ENCODE results near the gene CADPS. TPM values are rescaled to one million over a fixed set of nuclear protein-coding genes. Genes with fewer than 3 reads are reported as not detected.

CADPS gene
- total and polyA plus RNA-seq, 4 donors: 0.13 to 0.99 (median 0.75) TPM; not detected in 1

GRCh38 chr3:62708638-62709373 lies 166.4 kb downstream of the CADPS start:
- ATAC-seq (ENCODE audit: low FRiP score): no peak
- H3K27me3 ChIP-seq (ENCODE audit: control insufficient read depth in 1 of 2, insufficient read depth in 2 of 2, low read length in 1 of 2): no peaks in the 10 kb centered on the region
- 39 to 44% methylated on average over 5 of the region's 5 CpGs for WGBS, 2 donors
- intact Hi-C loops (cut with DNase I): no loop called here
- H3K27ac ChIP-seq (ENCODE audit: low read depth in 1 of 2, low read length in 2 of 2): no peak overlapping the region
- no peak overlapping the region for H3K4me3 ChIP-seq (ENCODE audit: low read length in 2 of 2)
- H3K4me1 ChIP-seq (ENCODE audit: control insufficient read depth in 1 of 2, insufficient read depth in 2 of 2, low read length in 2 of 2): peaks cover 0 to 3% of the 10 kb centered on the region in 2 donors
- H3K36me3 ChIP-seq (ENCODE audit: control insufficient read depth in 1 of 2, insufficient read depth in 2 of 2, low read length in 1 of 2): no peaks in the 10 kb centered on the region
- H3K9me3 ChIP-seq (ENCODE audit: control insufficient read depth, low read length): no peaks in the 10 kb centered on the region
- DNase-seq: no peak

DNA sequence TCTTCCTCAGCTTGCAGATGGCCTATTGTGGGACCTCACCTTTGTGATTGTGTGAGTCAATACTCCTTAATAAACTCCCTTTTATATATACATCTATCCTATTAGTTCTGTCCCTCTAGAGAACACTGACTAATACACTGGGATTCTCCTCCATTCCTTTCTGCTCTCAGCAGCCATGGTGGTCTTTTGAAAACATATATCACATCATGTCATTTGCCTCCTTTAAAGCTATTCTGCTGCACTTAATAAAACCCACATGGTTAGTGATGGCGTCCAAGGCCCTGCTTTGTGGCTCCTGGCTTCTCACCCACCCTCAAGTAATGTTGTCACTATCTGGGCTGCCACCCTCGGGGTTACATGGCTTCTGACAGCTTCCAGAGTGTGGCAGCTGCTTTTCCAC lies 169.5 kb downstream of the CADPS start:
- 52 to 54% methylated on average over 2 of the region's 2 CpGs for WGBS, 2 donors
- Histone ChIP-seq H3K4me3 (ENCODE audit: low read length in 2 of 2) (no peak overlapping the region), H3K27ac (ENCODE audit: low read depth in 1 of 2, low read length in 2 of 2) (no peak overlapping the region), H3K27me3 (ENCODE audit: control insufficient read depth in 1 of 2, insufficient read depth in 2 of 2, low read length in 1 of 2) (peaks cover 0 to 3% of the 10 kb centered on the region in 2 donors), H3K36me3 (ENCODE audit: control insufficient read depth in 1 of 2, insufficient read depth in 2 of 2, low read length in 1 of 2) (no peaks in the 10 kb centered on the region), H3K4me1 (ENCODE audit: control insufficient read depth in 1 of 2, insufficient read depth in 2 of 2, low read length in 2 of 2) (no peaks in the 10 kb centered on the region), H3K9me3 (ENCODE audit: control insufficient read depth, low read length) (no peaks in the 10 kb centered on the region)
- ATAC-seq (ENCODE audit: low FRiP score): no peak
- no peak for DNase-seq
- intact Hi-C loops (cut with DNase I): no loop called here

DNA sequence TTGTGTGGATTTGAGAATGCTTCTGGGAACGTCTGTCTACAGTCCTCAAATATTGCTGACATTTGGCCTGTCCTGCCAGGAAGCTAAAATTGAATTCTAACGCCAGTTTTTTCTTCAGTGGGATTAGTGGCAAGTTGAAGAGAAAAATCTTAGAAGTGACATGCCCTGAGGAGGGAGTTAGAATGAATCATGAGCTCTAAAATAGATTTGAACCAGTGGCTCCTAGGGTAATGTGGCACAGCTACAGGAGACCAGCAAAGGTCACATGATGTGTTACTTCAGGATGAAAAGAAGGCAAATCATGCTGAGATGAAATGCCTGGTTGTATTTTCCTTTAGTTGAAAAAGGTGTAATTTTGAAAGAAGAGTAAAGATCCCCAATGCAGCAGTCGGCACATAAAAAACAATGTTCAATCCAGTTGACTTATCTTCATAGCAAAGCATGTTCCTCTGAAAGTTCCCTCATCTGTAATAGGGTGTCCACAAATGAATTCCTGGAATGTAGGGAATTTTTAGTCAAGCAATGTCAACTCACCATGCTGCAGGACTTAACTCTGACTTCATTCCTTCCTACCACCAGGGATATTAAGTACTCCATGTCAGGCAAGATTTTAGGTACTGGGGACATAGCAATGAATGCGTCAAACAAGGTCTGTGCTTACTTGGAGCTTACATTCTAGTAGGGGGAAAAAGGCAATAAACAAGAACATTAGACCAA lies 171.6 kb downstream of the CADPS start:
- H3K27me3 ChIP-seq (ENCODE audit: control insufficient read depth in 1 of 2, insufficient read depth in 2 of 2, low read length in 1 of 2): peaks cover 0 to 3% of the 10 kb centered on the region in 2 donors
- DNase-seq (no peak), ATAC-seq (ENCODE audit: low FRiP score) (no peak)
- H3K9me3 ChIP-seq (ENCODE audit: control insufficient read depth, low read length): no peaks in the 10 kb centered on the region
- no peaks in the 10 kb centered on the region for H3K4me1 ChIP-seq (ENCODE audit: control insufficient read depth in 1 of 2, insufficient read depth in 2 of 2, low read length in 2 of 2)
- WGBS, 2 donors: 17 to 20% methylated on average over 4 of the region's 4 CpGs
- no peaks in the 10 kb centered on the region for H3K36me3 ChIP-seq (ENCODE audit: control insufficient read depth in 1 of 2, insufficient read depth in 2 of 2, low read length in 1 of 2)
- H3K4me3 ChIP-seq (ENCODE audit: low read length in 2 of 2): no peak overlapping the region
- no peak overlapping the region for H3K27ac ChIP-seq (ENCODE audit: low read depth in 1 of 2, low read length in 2 of 2)
- intact Hi-C loops (cut with DNase I): no loop called here

DNA sequence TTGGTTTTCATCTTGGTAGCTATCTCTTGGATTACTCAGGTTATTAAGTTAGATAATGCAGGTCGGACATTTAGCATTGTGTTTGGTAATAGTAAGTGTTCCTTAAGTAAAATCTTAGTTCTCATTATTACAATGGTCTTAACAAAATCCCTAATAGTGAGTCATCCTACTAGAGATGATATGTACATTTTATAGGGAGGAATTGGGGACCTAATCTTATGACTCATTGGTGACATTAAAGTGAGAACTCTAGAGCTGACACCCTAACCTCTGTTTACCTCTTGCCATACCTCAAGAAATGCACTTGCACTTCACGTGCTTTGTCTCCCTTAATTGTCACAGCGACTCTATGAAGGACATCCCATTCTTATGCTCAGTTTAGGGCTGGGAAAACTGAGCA lies 174.9 kb downstream of the CADPS start:
- WGBS, 2 donors: 88% methylated on average over 3 of the region's 3 CpGs
- DNase-seq (no peak), ATAC-seq (ENCODE audit: low FRiP score) (no peak)
- Histone ChIP-seq H3K36me3 (ENCODE audit: control insufficient read depth in 1 of 2, insufficient read depth in 2 of 2, low read length in 1 of 2) (no peaks in the 10 kb centered on the region), H3K4me1 (ENCODE audit: control insufficient read depth in 1 of 2, insufficient read depth in 2 of 2, low read length in 2 of 2) (no peaks in the 10 kb centered on the region), H3K4me3 (ENCODE audit: low read length in 2 of 2) (no peak overlapping the region), H3K27ac (ENCODE audit: low read depth in 1 of 2, low read length in 2 of 2) (no peak overlapping the region), H3K27me3 (ENCODE audit: control insufficient read depth in 1 of 2, insufficient read depth in 2 of 2, low read length in 1 of 2) (peaks cover 0 to 3% of the 10 kb centered on the region in 2 donors), H3K9me3 (ENCODE audit: control insufficient read depth, low read length) (no peaks in the 10 kb centered on the region)
- intact Hi-C loops (cut with DNase I): no loop called here

DNA sequence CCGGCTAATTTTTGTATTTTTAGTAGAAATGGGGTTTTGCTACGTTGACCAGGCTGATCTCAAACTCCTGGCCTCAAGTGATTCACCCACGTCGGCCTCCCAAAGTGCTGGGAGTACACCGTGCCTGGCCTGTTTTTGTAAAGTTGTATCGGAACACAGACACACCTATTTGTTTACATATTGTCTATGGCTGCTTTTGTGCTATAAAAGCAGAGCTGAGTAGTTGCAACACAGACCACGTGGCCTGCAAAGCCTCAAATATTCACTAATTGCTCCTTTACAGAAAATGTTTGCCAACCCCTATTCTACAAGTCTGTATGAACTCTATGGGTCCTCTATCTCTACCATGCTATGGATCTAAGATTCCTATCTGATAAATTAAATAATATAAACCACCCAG lies 175.5 kb downstream of the CADPS start:
- no peak overlapping the region for H3K4me3 ChIP-seq (ENCODE audit: low read length in 2 of 2)
- no peaks in the 10 kb centered on the region for H3K9me3 ChIP-seq (ENCODE audit: control insufficient read depth, low read length)
- intact Hi-C loops (cut with DNase I): no loop called here
- no peaks in the 10 kb centered on the region for H3K36me3 ChIP-seq (ENCODE audit: control insufficient read depth in 1 of 2, insufficient read depth in 2 of 2, low read length in 1 of 2)
- 78% methylated on average over 7 of the region's 7 CpGs for WGBS, 2 donors
- peaks cover 0 to 3% of the 10 kb centered on the region in 2 donors for H3K27me3 ChIP-seq (ENCODE audit: control insufficient read depth in 1 of 2, insufficient read depth in 2 of 2, low read length in 1 of 2)
- no peaks in the 10 kb centered on the region for H3K4me1 ChIP-seq (ENCODE audit: control insufficient read depth in 1 of 2, insufficient read depth in 2 of 2, low read length in 2 of 2)
- DNase-seq (no peak), ATAC-seq (ENCODE audit: low FRiP score) (no peak)
- no peak overlapping the region for H3K27ac ChIP-seq (ENCODE audit: low read depth in 1 of 2, low read length in 2 of 2)

DNA sequence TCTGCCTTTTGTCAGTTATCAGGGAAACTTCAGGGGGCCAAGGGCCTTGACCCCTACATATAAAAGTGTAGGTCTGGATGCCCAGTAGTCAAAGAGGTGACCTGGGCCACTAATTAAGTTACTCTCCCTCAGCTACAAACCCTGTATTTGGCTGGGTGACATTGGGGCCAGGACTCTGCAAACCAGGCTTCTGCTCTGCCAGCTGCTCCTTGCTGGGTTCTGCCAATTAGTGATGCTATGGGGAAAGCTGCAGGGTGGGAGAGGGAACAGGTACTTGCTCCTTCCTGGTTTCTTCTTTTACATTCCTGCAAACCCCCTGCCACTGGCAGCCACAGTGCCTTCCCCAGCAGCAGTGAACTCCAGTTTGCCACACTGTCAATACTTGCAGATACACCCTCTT lies 179.2 kb downstream of the CADPS start:
- Histone ChIP-seq H3K27me3 (ENCODE audit: control insufficient read depth in 1 of 2, insufficient read depth in 2 of 2, low read length in 1 of 2) (no peaks in the 10 kb centered on the region), H3K9me3 (ENCODE audit: control insufficient read depth, low read length) (no peaks in the 10 kb centered on the region), H3K36me3 (ENCODE audit: control insufficient read depth in 1 of 2, insufficient read depth in 2 of 2, low read length in 1 of 2) (no peaks in the 10 kb centered on the region), H3K4me1 (ENCODE audit: control insufficient read depth in 1 of 2, insufficient read depth in 2 of 2, low read length in 2 of 2) (no peaks in the 10 kb centered on the region), H3K4me3 (ENCODE audit: low read length in 2 of 2) (no peak overlapping the region), H3K27ac (ENCODE audit: low read depth in 1 of 2, low read length in 2 of 2) (no peak overlapping the region)
- DNase-seq (no peak), ATAC-seq (ENCODE audit: low FRiP score) (no peak)
- intact Hi-C loops (cut with DNase I): no loop called here

- DNase-seq (no peak), ATAC-seq (ENCODE audit: low FRiP score) (no peak)
- peaks cover 0 to 2% of the 10 kb centered on the region in 2 donors for H3K27me3 ChIP-seq (ENCODE audit: control insufficient read depth in 1 of 2, insufficient read depth in 2 of 2, low read length in 1 of 2)
- H3K9me3 ChIP-seq (ENCODE audit: control insufficient read depth, low read length): peaks cover 1% of the 10 kb centered on the region
- H3K27ac ChIP-seq (ENCODE audit: low read depth in 1 of 2, low read length in 2 of 2): no peak overlapping the region
- H3K4me3 ChIP-seq (ENCODE audit: low read length in 2 of 2): no peak overlapping the region
- H3K4me1 ChIP-seq (ENCODE audit: control insufficient read depth in 1 of 2, insufficient read depth in 2 of 2, low read length in 2 of 2): no peaks in the 10 kb centered on the region
- WGBS, 2 donors: 16 to 18% methylated on average over 2 of the region's 2 CpGs
- intact Hi-C loops (cut with DNase I): no loop called here
- no peaks in the 10 kb centered on the region for H3K36me3 ChIP-seq (ENCODE audit: control insufficient read depth in 1 of 2, insufficient read depth in 2 of 2, low read length in 1 of 2)
Measured at GRCh38 chr3:62688812-62689211, 186.4 kb downstream of the CADPS start.

DNA sequence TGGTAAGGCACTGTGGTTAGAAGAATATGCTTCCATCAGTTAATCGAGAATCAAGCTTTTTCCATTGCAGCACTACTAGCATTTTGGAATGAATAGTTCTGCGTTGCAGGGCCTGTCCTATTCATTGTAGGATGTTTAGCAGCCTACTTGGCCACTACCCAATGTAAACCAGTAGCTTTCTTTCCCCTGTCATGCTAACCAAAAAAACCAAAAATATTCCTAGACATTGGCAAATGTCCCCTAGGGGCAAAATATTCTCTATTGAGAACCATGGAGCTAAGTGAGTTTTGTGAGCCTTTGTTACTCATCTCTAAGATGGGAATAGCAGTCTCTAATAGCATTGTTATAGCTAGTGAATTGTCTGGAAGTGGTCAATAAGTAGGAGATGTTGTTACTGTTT lies 187.2 kb downstream of the CADPS start:
- Histone ChIP-seq H3K36me3 (ENCODE audit: control insufficient read depth in 1 of 2, insufficient read depth in 2 of 2, low read length in 1 of 2) (no peaks in the 10 kb centered on the region), H3K27me3 (ENCODE audit: control insufficient read depth in 1 of 2, insufficient read depth in 2 of 2, low read length in 1 of 2) (peaks cover 0 to 2% of the 10 kb centered on the region in 2 donors), H3K4me1 (ENCODE audit: control insufficient read depth in 1 of 2, insufficient read depth in 2 of 2, low read length in 2 of 2) (no peaks in the 10 kb centered on the region), H3K27ac (ENCODE audit: low read depth in 1 of 2, low read length in 2 of 2) (no peak overlapping the region), H3K4me3 (ENCODE audit: low read length in 2 of 2) (no peak overlapping the region), H3K9me3 (ENCODE audit: control insufficient read depth, low read length) (peaks cover 1% of the 10 kb centered on the region)
- intact Hi-C loops (cut with DNase I): no loop called here
- WGBS, 2 donors: 5 to 6% methylated on average over 2 of the region's 2 CpGs
- no peak for ATAC-seq (ENCODE audit: low FRiP score)
- no peak for DNase-seq

All from aorta (tissue), 5 donors.